ENCODE data around the gene ZNF483.
"Not testable (repeated sequence)": the region's sequence is repeated elsewhere in the genome, so short reads cannot be mapped to it uniquely, and the experiment has no call there.

Gene ZNF483

GRCh38 chr9:111542497-111543254, 17.7 kb downstream of the ZNF483 start:
- DNase-seq (ENCODE audit: low read depth in 2 of 2) = no peak

GRCh38 chr9:111548623-111549022, 23.6 kb downstream of the ZNF483 start:
- DNase-seq (ENCODE audit: low read depth in 2 of 2) = no peak

GRCh38 chr9:111555425-111555824, 30.4 kb downstream of the ZNF483 start:
- DNase-seq (ENCODE audit: low read depth in 2 of 2) = not testable (repeated sequence)

GRCh38 chr9:111559000-111559610, 34.1 kb downstream of the ZNF483 start:
- no peak for DNase-seq (ENCODE audit: low read depth in 2 of 2)

- no peak for DNase-seq (ENCODE audit: low read depth in 2 of 2)
Measured at GRCh38 chr9:111561165-111561719, 36.3 kb downstream of the ZNF483 start.

- DNase-seq (ENCODE audit: low read depth in 2 of 2) = no peak
Measured at GRCh38 chr9:111566234-111566633, 41.3 kb downstream of the ZNF483 start.

GRCh38 chr9:111568127-111568526, 43.1 kb downstream of the ZNF483 start:
- not testable (repeated sequence) for DNase-seq (ENCODE audit: low read depth in 2 of 2)

- DNase-seq (ENCODE audit: low read depth in 2 of 2) = no peak
Measured at GRCh38 chr9:111572950-111573604, 48.1 kb downstream of the ZNF483 start.

- DNase-seq (ENCODE audit: low read depth in 2 of 2) = no peak
Measured at GRCh38 chr9:111582888-111583287, 57.9 kb downstream of the ZNF483 start.

GRCh38 chr9:111586378-111586777, 61.4 kb downstream of the ZNF483 start:
- no peak for DNase-seq (ENCODE audit: low read depth in 2 of 2)

- DNase-seq (ENCODE audit: low read depth in 2 of 2) = no peak
Measured at GRCh38 chr9:111588846-111589245, 63.9 kb downstream of the ZNF483 start.

GRCh38 chr9:111597852-111598732, 73.1 kb downstream of the ZNF483 start:
- DNase-seq (ENCODE audit: low read depth in 2 of 2) = peak; percentile 17

- no peak for DNase-seq (ENCODE audit: low read depth in 2 of 2)
Measured at GRCh38 chr9:111598733-111599091, 73.7 kb downstream of the ZNF483 start.

- no peak for DNase-seq (ENCODE audit: low read depth in 2 of 2)
Measured at GRCh38 chr9:111599092-111599954, 74.3 kb downstream of the ZNF483 start, which contains the start of gene PTGR1. PTGR1 (minus strand) TSS chr9:111599647; CDS start chr9:111597422, 2,225 bp downstream.

- no peak for DNase-seq (ENCODE audit: low read depth in 2 of 2)
Measured at GRCh38 chr9:111599955-111600343, 75.0 kb downstream of the ZNF483 start.

- DNase-seq (ENCODE audit: low read depth in 2 of 2) = no peak
Measured at GRCh38 chr9:111601237-111602018, 76.4 kb downstream of the ZNF483 start.

GRCh38 chr9:111603041-111603440, 78.1 kb downstream of the ZNF483 start:
- DNase-seq (ENCODE audit: low read depth in 2 of 2) = no peak

- no peak for DNase-seq (ENCODE audit: low read depth in 2 of 2)
Measured at GRCh38 chr9:111604054-111604615, 79.2 kb downstream of the ZNF483 start.

- DNase-seq (ENCODE audit: low read depth in 2 of 2) = no peak
Measured at GRCh38 chr9:111605041-111605559, 80.1 kb downstream of the ZNF483 start.
